HepG2 (cell line): ENCODE measurements around the gene TTC6. TPM values are rescaled to one million over a fixed set of nuclear protein-coding genes. Genes with fewer than 3 reads are reported as not detected.

Experiments
- AKAP8 ChIP-seq: sonication (generic); formaldehyde crosslinking; IDR thresholded peaks from 2 replicates; pipeline ENCODE4 v1.5.1; 2020; ENCODE audit warnings: mild to moderate bottlenecking, missing genetic modification reagents
- ATF1 ChIP-seq: IDR thresholded peaks from 2 replicates; pipeline ENCODE4 v1.6.1; 2016; ENCODE audit warnings: mild to moderate bottlenecking, control low read depth
- BCL6 ChIP-seq: IDR thresholded peaks from 2 replicates; pipeline ENCODE4 v1.6.1; 2016; ENCODE audit warnings: missing genetic modification reagents, missing compliant biosample characterization
- CHD4 ChIP-seq: fragments of 200-600 bp; sonication (generic); IDR thresholded peaks from 2 replicates; pipeline ENCODE4 v1.7.0; 2017; ENCODE audit warnings: mild to moderate bottlenecking, low read length, borderline replicate concordance
- ESRRA ChIP-seq: sonication (generic); formaldehyde crosslinking; IDR thresholded peaks from 2 replicates; pipeline ENCODE4 v1.5.1; 2020; ENCODE audit warnings: mild to moderate bottlenecking, low read depth, missing genetic modification reagents
- GZF1 ChIP-seq: sonication (generic); formaldehyde crosslinking; IDR thresholded peaks from 2 replicates; pipeline ENCODE4 v1.5.1; 2020; ENCODE audit warnings: mild to moderate bottlenecking, missing genetic modification reagents
- HMGA1 ChIP-seq: sonication (generic); formaldehyde crosslinking; conservative IDR thresholded peaks from 2 replicates; pipeline ENCODE4 v1.4.0; 2020; ENCODE audit warnings: missing genetic modification reagents
- IRX3 ChIP-seq: sonication (generic); formaldehyde crosslinking; IDR thresholded peaks from 2 replicates; pipeline ENCODE4 v1.8.1; 2023; ENCODE audit warnings: mild to moderate bottlenecking, low read depth, missing genetic modification reagents, borderline replicate concordance
- MBNL3 ChIP-seq: fragments of 250-450 bp; sonication (Bioruptor Pico); conservative IDR thresholded peaks from 2 replicates; pipeline ENCODE4 v1.8.0; 2022; ENCODE audit warnings: mild to moderate bottlenecking, inconsistent platforms
- NFE2L1 ChIP-seq: sonication (generic); formaldehyde crosslinking; IDR thresholded peaks from 2 replicates; pipeline ENCODE4 v1.4.0; 2020; ENCODE audit warnings: missing genetic modification reagents, mild to moderate bottlenecking, borderline replicate concordance
- POGZ ChIP-seq: sonication (generic); formaldehyde crosslinking; IDR thresholded peaks from 2 replicates; pipeline ENCODE4 v1.4.0; 2020; ENCODE audit warnings: mild to moderate bottlenecking, missing genetic modification reagents
- RCOR2 ChIP-seq: IDR thresholded peaks from 2 replicates; pipeline ENCODE4 v1.6.1; 2016; ENCODE audit warnings: missing biosample characterization, missing genetic modification reagents
- RNF2 ChIP-seq: fragments of 450-650 bp; conservative IDR thresholded peaks from 2 replicates; pipeline ENCODE4 v1.6.1; 2016; ENCODE audit warnings: low read depth
- SATB2 ChIP-seq: sonication (generic); formaldehyde crosslinking; IDR thresholded peaks from 2 replicates; pipeline ENCODE4 v1.5.0; 2020; ENCODE audit warnings: missing genetic modification reagents
- SIX1 ChIP-seq: sonication (generic); formaldehyde crosslinking; IDR thresholded peaks from 2 replicates; pipeline ENCODE4 v1.4.0; 2020; ENCODE audit warnings: missing genetic modification reagents, borderline replicate concordance
- SKI ChIP-seq: fragments of 450-650 bp; IDR thresholded peaks from one replicate; pipeline ENCODE4 v1.6.1; 2018; ENCODE audit warnings: mild to moderate bottlenecking; ENCODE audit not compliant: partially characterized antibody
- SPEN ChIP-seq: sonication (generic); formaldehyde crosslinking; IDR thresholded peaks from 2 replicates; pipeline ENCODE4 v1.5.1; 2020; ENCODE audit warnings: low read depth, mild to moderate bottlenecking, missing genetic modification reagents
- SRF ChIP-seq: IDR thresholded peaks from 2 replicates; pipeline ENCODE4 v1.6.1; 2011; ENCODE audit warnings: mild to moderate bottlenecking, low read depth, low read length, moderate library complexity
- THYN1 ChIP-seq: sonication (generic); formaldehyde crosslinking; IDR thresholded peaks from 2 replicates; pipeline ENCODE4 v1.8.1; 2023; ENCODE audit warnings: low read depth, mild to moderate bottlenecking, moderate library complexity, missing genetic modification reagents, borderline replicate concordance
- XBP1 ChIP-seq: sonication (generic); formaldehyde crosslinking; IDR thresholded peaks from 2 replicates; pipeline ENCODE4 v1.5.0; 2020; ENCODE audit warnings: missing genetic modification reagents
- ZMYM3 ChIP-seq: sonication (generic); formaldehyde crosslinking; IDR thresholded peaks from 2 replicates; pipeline ENCODE4 v1.5.1; 2020; ENCODE audit warnings: mild to moderate bottlenecking, missing genetic modification reagents
- ZNF138 ChIP-seq: sonication (generic); formaldehyde crosslinking; IDR thresholded peaks from 2 replicates; pipeline ENCODE4 v1.5.0; 2020; ENCODE audit warnings: mild to moderate bottlenecking, low read depth, missing genetic modification reagents
- ZNF235 ChIP-seq: sonication (generic); formaldehyde crosslinking; IDR thresholded peaks from 2 replicates; pipeline ENCODE4 v1.8.1; 2023; ENCODE audit warnings: mild to moderate bottlenecking, missing genetic modification reagents, borderline replicate concordance
- ZNF24 ChIP-seq: fragments of 450-650 bp; IDR thresholded peaks from 2 replicates; pipeline ENCODE4 v1.6.1; 2017; ENCODE audit warnings: antibody characterized with exemption, mild to moderate bottlenecking
- ZNF496 ChIP-seq: sonication (generic); formaldehyde crosslinking; IDR thresholded peaks from 2 replicates; pipeline ENCODE4 v1.8.1; 2023; ENCODE audit warnings: mild to moderate bottlenecking, moderate library complexity, missing genetic modification reagents; ENCODE audit not compliant: insufficient replicate concordance
- ZNF619 ChIP-seq: sonication (generic); formaldehyde crosslinking; IDR thresholded peaks from 2 replicates; pipeline ENCODE4 v1.4.0; 2020; ENCODE audit warnings: mild to moderate bottlenecking, missing genetic modification reagents
- ZNF720 ChIP-seq: sonication (generic); formaldehyde crosslinking; IDR thresholded peaks from 2 replicates; pipeline ENCODE4 v1.4.0; 2020; ENCODE audit warnings: missing genetic modification reagents
- ZNF790 ChIP-seq: sonication (generic); formaldehyde crosslinking; IDR thresholded peaks from 2 replicates; pipeline ENCODE4 v1.8.0; 2022; ENCODE audit warnings: missing genetic modification reagents, mild to moderate bottlenecking, borderline replicate concordance
- polyA plus RNA-seq, 8 experiments: library from polyadenylated mRNA; depleted of rRNA in 3 of 8; stranded (reverse) in 7 of 8; unstranded in 1 of 8; fragments of >200 nt; fragmentation: Illumina TruSeq in 4 of 8; extraction: Trizol in 4 of 8; gene quantifications; 2 replicates each; pipeline versions ENCODE4 v1.2.1 to v1.2.3, GENCODE V29; 2011 to 2016; ENCODE audit warnings: low read depth in 4 of 8, missing spikeins in 1 of 8, mixed read lengths in 1 of 8; ENCODE audit not compliant: insufficient read depth in 1 of 8
- total RNA-seq, 5 experiments: library from RNA; depleted of rRNA; stranded (reverse); fragments of >200 nt; fragmentation: Illumina TruSeq; extraction: Trizol; gene quantifications; 2 replicates each; pipeline ENCODE4 v1.2.3, GENCODE V29; 2016; ENCODE audit warnings: low read depth in 1 of 5
- TF ChIP-seq, protein P1 (sequence below): sonication (generic); formaldehyde crosslinking; IDR thresholded peaks from 2 replicates; pipeline ENCODE4 v1.8.1; 2023; ENCODE audit warnings: mild to moderate bottlenecking, inconsistent platforms, moderate library complexity, missing genetic modification reagents, borderline replicate concordance
- TF ChIP-seq, protein P2 (sequence below): IDR thresholded peaks from 2 replicates; pipeline ENCODE4 v1.6.1; 2016; ENCODE audit warnings: low read depth, borderline replicate concordance

Gene TTC6
- total and polyA plus RNA-seq, 2 of the 13 experiments (the other 11 are each of a cell fraction or from before 2014, with no cell fraction given), result 9.3 to 27.4 TPM

DNA sequence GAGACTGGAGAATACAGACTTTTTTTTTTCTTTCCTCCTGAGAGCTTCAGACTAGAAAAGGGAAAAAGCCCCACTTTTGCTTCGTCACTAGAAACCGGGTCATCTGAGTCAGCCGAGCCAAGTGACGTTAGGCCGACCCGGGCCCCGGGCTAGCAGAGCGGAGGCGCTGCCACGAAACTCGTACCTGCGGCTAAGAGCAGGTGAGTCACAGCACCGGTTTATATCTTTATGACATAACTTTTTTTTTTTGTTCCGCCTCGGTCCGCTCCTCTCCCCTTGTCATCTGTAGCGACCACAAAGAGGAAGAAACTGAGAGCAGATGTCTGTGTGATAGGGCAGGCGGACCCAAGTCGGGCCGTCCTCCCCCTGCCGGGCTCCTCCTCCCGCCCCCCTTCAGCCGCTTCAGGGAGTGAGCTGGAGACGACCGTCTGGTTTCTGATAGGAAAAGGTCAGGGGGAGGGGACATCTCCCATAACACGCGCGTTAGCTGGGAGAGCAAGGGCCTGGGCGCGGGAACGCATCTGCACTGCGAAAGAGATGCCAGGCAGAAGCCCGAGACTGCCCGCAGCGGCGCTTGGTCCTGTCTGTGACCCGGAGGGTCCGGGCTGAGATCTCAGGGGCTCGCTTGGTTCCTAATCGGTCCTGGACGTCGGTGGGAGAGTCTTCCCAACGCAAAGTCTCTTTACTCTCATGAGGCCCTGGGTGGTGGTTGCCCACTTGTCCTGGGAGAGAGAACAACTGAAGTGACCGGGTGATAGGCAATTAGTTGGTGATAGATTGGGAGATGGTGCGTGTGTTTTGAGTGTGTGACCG lies 586 bp downstream of the TTC6 start (continued):
- no peak for TF ChIP-seq ATF1 (CRISPR knock-in tag)
- peak; percentile 62; the same call in 1 of the 2 replicates for TF ChIP-seq ZNF619 (CRISPR knock-in tag)
- no peak; the same call in 1 of the 2 replicates for TF ChIP-seq GZF1 (CRISPR knock-in tag)
- TF ChIP-seq THYN1, result peak; percentile 95
- no peak for TF ChIP-seq MBNL3
- TF ChIP-seq ZNF138, result peak; percentile 94; the same call in 1 of the 2 replicates
- no peak; the same call in 1 of the 2 replicates for TF ChIP-seq SPEN (CRISPR knock-in tag)
- peak; percentile 96; the same call in 1 of the 2 replicates for TF ChIP-seq CHD4
- TF ChIP-seq ZNF24, result peak; percentile 69
- TF ChIP-seq, protein P1, sequence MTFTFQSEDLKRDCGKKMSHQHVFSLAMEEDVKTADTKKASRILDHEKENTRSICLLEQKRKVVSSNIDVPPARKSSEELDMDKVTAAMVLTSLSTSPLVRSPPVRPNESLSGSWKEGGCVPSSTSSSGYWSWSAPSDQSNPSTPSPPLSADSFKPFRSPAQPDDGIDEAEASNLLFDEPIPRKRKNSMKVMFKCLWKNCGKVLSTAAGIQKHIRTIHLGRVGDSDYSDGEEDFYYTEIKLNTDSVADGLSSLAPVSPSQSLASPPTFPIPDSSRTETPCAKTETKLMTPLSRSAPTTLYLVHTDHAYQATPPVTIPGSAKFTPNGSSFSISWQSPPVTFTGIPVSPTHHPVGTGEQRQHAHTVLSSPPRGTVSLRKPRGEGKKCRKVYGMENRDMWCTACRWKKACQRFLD (CRISPR knock-in tag), result peak; percentile 98
- peak; percentile 76; the same call in 1 of the 2 replicates for TF ChIP-seq RNF2
- TF ChIP-seq ZNF496 (CRISPR knock-in tag), result no peak
- peak; percentile 72; the same call in 1 of the 2 replicates for TF ChIP-seq ZNF790
- TF ChIP-seq POGZ, result peak; percentile 95
- 0 out of 2 replicates have a peak, but pooled peaks have one; percentile 29 for TF ChIP-seq HMGA1 (CRISPR knock-in tag)
- TF ChIP-seq IRX3 (CRISPR knock-in tag), result peak; percentile 90; the same call in 1 of the 2 replicates
- peak; percentile 47; the same call in 1 of the 2 replicates for TF ChIP-seq RCOR2 (CRISPR knock-in tag)
- peak; percentile 83 for TF ChIP-seq BCL6 (CRISPR knock-in tag)
- TF ChIP-seq AKAP8 (CRISPR knock-in tag), result no peak
- TF ChIP-seq SRF, result 0 out of 2 replicates have a peak, but pooled peaks have one; percentile 57
- TF ChIP-seq SIX1 (CRISPR knock-in tag), result no peak; the same call in 1 of the 2 replicates
- peak; percentile 50; the same call in 1 of the 2 replicates for TF ChIP-seq XBP1 (CRISPR knock-in tag)
- TF ChIP-seq NFE2L1 (CRISPR knock-in tag), result peak; percentile 40; the same call in 1 of the 2 replicates
- peak; percentile 88; the same call in 1 of the 2 replicates for TF ChIP-seq ZNF235
- TF ChIP-seq, protein P2, sequence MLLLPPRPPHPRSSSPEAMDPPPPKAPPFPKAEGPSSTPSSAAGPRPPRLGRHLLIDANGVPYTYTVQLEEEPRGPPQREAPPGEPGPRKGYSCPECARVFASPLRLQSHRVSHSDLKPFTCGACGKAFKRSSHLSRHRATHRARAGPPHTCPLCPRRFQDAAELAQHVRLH (CRISPR knock-in tag), result peak; percentile 93; the same call in 1 of the 2 replicates
- TF ChIP-seq ZMYM3 (CRISPR knock-in tag), result peak; percentile 77; the same call in 1 of the 2 replicates
- peak; percentile 46; the same call in 1 of the 2 replicates for TF ChIP-seq ESRRA (CRISPR knock-in tag)
- peak; percentile 96 for TF ChIP-seq SKI
- no peak for TF ChIP-seq SATB2 (CRISPR knock-in tag)
- no peak for TF ChIP-seq ZNF720
